GM10266 (cell line): ENCODE data around the gene PRRT1B.
"Not testable (repeated sequence)": the region's sequence is repeated elsewhere in the genome, so short reads cannot be mapped to it uniquely, and the experiment has no call there.

Source experiments
- DNase-seq: peaks from one replicate; pipeline ENCODE4 v3.0.0; 2012; ENCODE audit errors: extremely low spot score
- TF ChIP-seq, protein P1 (sequence below): IDR thresholded peaks from 2 replicates; pipeline ENCODE4 v1.5.1; 2012; ENCODE audit warnings: mild to moderate bottlenecking, low read depth; ENCODE audit not compliant: control insufficient read depth, insufficient read depth; ENCODE audit errors: missing control alignments

Gene PRRT1B

DNA sequence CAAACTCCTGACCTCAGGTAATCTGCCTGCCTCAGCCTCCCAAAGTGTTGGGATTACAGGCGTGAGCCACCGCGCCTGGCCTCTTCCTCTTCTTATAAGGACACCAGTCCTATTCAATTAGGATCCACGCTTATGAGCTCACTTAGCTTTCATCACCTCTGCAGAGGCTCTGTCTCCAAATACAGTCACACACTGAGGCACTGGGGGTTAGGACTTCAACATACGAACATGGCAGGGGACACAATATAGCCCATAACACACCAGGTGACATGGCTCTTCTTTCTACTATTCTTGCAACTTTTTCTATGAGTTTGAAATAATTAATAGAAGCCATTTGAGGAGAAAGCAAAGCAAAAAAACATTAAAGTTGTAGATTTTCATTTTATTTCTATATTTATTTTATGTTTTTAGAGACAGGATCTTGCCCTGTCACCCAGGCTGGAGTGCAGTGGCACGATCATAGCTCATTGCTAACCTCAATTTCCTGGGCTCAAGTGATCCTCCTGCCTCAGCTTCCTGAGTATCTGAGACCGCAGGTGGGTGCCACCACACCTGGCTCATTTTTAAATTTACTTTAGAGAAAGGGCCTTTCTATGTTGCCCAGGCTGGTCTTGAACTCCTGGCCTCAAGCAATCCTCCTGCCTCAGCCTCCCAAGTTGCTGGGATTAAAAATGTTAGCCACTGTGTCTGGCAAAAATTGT lies 6.0 kb upstream of the PRRT1B start:
- TF ChIP-seq, protein P1, sequence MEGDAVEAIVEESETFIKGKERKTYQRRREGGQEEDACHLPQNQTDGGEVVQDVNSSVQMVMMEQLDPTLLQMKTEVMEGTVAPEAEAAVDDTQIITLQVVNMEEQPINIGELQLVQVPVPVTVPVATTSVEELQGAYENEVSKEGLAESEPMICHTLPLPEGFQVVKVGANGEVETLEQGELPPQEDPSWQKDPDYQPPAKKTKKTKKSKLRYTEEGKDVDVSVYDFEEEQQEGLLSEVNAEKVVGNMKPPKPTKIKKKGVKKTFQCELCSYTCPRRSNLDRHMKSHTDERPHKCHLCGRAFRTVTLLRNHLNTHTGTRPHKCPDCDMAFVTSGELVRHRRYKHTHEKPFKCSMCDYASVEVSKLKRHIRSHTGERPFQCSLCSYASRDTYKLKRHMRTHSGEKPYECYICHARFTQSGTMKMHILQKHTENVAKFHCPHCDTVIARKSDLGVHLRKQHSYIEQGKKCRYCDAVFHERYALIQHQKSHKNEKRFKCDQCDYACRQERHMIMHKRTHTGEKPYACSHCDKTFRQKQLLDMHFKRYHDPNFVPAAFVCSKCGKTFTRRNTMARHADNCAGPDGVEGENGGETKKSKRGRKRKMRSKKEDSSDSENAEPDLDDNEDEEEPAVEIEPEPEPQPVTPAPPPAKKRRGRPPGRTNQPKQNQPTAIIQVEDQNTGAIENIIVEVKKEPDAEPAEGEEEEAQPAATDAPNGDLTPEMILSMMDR: no peak
- no peak for DNase-seq

GRCh38 chr9:131543141-131543540 lies 2.2 kb upstream of the PRRT1B start:
- TF ChIP-seq, protein P1: no peak
- no peak for DNase-seq

GRCh38 chr9:131545786-131546335 lies 538 bp downstream of the PRRT1B start:
- TF ChIP-seq, protein P1: no peak
- peak; percentile 36 for DNase-seq

- TF ChIP-seq, protein P1: no peak
- DNase-seq: peak; percentile 49
Observed at GRCh38 chr9:131546336-131547084, 1.2 kb downstream of the PRRT1B start.

DNA sequence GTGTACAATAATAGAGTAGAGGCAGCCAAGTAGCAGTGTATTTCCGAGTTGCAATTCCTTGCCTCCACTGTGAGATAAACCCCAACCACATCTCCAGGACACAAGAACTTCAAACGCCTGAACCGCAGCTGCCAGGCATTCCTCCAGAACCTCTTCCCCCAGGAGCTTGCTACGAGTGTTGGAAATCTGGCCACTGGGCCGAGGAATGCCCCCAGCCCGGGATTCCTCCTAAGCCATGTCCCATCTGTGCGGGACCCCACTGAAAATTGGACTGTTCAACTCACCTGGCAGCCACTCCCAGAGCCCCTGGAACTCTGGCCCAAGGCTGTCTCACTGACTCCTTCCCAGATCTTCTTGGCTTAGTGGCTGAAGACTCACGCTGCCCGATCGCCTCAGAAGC lies 3.9 kb downstream of the PRRT1B start:
- DNase-seq: not testable (repeated sequence)

DNA sequence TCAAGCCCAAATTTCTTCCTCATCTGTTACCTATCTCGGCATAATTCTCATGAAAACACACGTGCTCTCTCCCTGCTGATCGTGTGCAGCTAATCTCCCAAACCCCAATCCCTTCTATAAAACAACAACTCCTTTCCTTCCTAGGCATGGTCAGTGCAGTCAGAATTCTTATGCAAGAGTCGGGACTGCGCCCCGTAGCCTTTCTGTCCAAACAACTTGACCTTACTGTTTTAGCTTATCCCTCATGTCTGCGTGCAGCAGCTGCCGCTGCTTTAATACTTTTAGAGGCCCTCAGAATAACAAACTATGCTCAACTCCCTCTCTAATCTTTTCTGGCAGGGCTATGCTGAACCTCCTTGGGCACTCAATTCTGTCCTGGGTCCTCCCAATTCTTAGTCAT lies 5.1 kb downstream of the PRRT1B start:
- DNase-seq: not testable (repeated sequence)

DNA sequence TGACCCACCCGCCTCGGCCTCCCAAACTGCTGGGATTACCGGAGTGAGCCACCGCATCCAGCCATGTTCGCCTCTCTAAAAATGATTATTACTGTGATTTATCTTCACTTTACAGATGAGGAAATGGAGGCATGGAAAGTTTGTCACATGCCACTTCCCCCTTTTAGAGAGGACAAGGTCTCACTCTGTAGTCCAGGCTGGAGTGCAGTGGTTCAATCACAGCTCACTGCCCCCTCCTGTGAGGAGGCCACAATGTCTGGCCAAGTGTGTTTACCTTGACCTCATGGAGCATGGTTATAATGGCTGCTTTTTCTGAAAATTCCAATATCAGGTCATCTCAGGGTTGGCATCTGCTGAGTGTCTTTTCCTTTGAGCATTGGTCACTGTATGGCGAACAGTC lies 6.7 kb downstream of the PRRT1B start:
- TF ChIP-seq, protein P1: no peak

GRCh38 chr9:131554087-131554842 lies 8.9 kb downstream of the PRRT1B start:
- TF ChIP-seq, protein P1: no peak
- DNase-seq: no peak

More for the DNA sequence above, 6.7 kb downstream of the PRRT1B start:
- DNase-seq: no peak
